ENCODE data around the gene MAML3. TPM values are rescaled to one million over a fixed set of nuclear protein-coding genes. Genes with fewer than 3 reads are reported as not detected.

Gene MAML3
- total RNA-seq, 1 donor from 2014 or later = 2.7 TPM

DNA sequence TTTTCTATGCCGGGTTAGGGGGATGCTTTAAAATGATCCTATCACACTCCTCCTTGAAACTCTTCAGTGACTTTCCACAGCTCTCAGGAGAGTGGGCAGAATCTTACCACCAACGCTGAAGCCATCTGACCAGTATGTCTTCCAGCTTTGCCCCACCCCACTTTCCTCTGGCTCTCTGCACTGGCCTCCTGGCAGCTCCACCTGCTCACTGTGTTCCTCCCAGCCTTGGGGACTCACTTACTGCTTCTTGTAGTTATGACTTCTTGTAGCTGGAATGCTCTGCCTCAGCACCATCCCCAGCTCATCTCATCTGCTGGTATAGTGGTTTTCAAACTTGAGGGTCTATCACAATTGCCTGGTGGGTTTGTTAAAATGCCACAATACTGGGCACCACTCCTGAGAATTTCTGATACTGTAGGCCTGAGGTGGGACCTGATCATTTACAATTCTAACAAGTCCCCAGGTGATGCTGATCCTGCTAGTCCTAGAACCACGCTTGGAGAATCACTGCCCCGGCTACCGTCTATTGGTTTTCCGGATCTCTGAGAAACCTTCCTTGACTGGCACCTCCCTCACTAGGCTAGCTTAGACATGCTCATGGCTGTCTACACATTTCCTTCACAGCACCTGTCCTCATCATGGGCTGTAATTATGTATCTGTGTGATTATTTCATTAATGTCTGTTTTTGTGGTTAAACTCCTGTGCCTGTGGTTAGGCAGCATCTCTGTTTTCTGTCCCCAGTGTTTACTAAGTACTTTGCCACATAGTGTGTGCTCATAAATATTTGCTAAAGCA, 336.1 kb downstream of the MAML3 start:
- Histone ChIP-seq H3K36me3 (ENCODE audit: control insufficient read depth, insufficient read depth, low read length) (no peaks in the 10 kb centered on the region), H3K27me3 (ENCODE audit: control insufficient read depth, insufficient read depth, low read length) (no peaks in the 10 kb centered on the region), H3K4me3 (ENCODE audit: low read depth, low read length) (no peak overlapping the region)
- no peak for TF ChIP-seq CTCF (IDR thresholded peaks at IDR 0.05; ENCODE audit: insufficient read depth, low read length, poor library complexity, severe bottlenecking)
- no peak for DNase-seq (ENCODE audit: low read depth)

GRCh38 chr4:139816856-139817255, 337.1 kb downstream of the MAML3 start:
- no peak overlapping the region for H3K4me3 ChIP-seq (ENCODE audit: low read depth, low read length)
- no peaks in the 10 kb centered on the region for H3K36me3 ChIP-seq (ENCODE audit: control insufficient read depth, insufficient read depth, low read length)
- DNase-seq (ENCODE audit: low read depth) = no peak
- H3K27me3 ChIP-seq (ENCODE audit: control insufficient read depth, insufficient read depth, low read length) = no peaks in the 10 kb centered on the region
- no peak for TF ChIP-seq CTCF (IDR thresholded peaks at IDR 0.05; ENCODE audit: insufficient read depth, low read length, poor library complexity, severe bottlenecking)

GRCh38 chr4:139815778-139816601, 338.0 kb downstream of the MAML3 start:
- TF ChIP-seq CTCF (IDR thresholded peaks at IDR 0.05; ENCODE audit: insufficient read depth, low read length, poor library complexity, severe bottlenecking) = no peak
- Histone ChIP-seq H3K4me3 (ENCODE audit: low read depth, low read length) (peak overlapping the region; percentile 26), H3K27me3 (ENCODE audit: control insufficient read depth, insufficient read depth, low read length) (no peaks in the 10 kb centered on the region), H3K36me3 (ENCODE audit: control insufficient read depth, insufficient read depth, low read length) (no peaks in the 10 kb centered on the region)
- peak; percentile 59 for DNase-seq (ENCODE audit: low read depth)

- no peak for TF ChIP-seq CTCF (IDR thresholded peaks at IDR 0.05; ENCODE audit: insufficient read depth, low read length, poor library complexity, severe bottlenecking)
- no peak for DNase-seq (ENCODE audit: low read depth)
- Histone ChIP-seq H3K4me3 (ENCODE audit: low read depth, low read length) (no peak overlapping the region), H3K36me3 (ENCODE audit: control insufficient read depth, insufficient read depth, low read length) (no peaks in the 10 kb centered on the region), H3K27me3 (ENCODE audit: control insufficient read depth, insufficient read depth, low read length) (no peaks in the 10 kb centered on the region)
Measured at GRCh38 chr4:139814323-139815015, 339.5 kb downstream of the MAML3 start.

DNA sequence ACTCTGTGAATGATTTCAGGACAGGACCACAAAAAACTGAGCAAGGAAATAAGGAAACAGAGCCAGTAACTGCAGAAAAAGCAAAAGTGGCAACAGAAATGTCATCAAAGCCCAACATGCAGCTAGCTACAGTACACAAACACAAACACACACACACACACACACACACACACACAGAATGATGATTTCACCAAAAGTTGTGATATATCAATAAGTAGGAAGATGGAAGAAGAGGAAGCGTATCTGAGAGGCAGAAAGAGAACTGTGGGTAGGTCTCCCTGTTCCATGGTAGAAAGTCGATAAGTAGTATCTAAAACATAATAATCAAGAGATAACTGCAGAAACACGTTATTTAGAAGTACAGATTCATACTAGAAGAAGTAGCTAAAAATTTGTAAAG, 340.1 kb downstream of the MAML3 start:
- TF ChIP-seq CTCF (IDR thresholded peaks at IDR 0.05; ENCODE audit: insufficient read depth, low read length, poor library complexity, severe bottlenecking) = no peak

More for the DNA sequence above, 340.1 kb downstream of the MAML3 start:
- Histone ChIP-seq H3K36me3 (ENCODE audit: control insufficient read depth, insufficient read depth, low read length) (no peaks in the 10 kb centered on the region), H3K27me3 (ENCODE audit: control insufficient read depth, insufficient read depth, low read length) (no peaks in the 10 kb centered on the region), H3K4me3 (ENCODE audit: low read depth, low read length) (no peak overlapping the region)
- no peak for DNase-seq (ENCODE audit: low read depth)

All from kidney epithelial cell (primary cell).